GM10248 (cell line): ENCODE measurements around the gene LDAH.

Source experiments
- CTCF ChIA-PET: fragments of 300-600 bp; sonication (Branson Sonifier 250); formaldehyde crosslinking; extraction: SDS; loops from one replicate; lab custom pipeline; 2021; ENCODE audit warnings: antibody characterized with exemption; lab: Yijun Ruan, JAX
- POLR2A ChIA-PET: fragments of 350-650 bp; sonication (Branson Sonifier 250); formaldehyde crosslinking; extraction: SDS; loops from one replicate; lab custom pipeline; 2020; ENCODE audit warnings: antibody characterized with exemption; lab: Yijun Ruan, JAX
- DNase-seq: peaks from one replicate; pipeline ENCODE4 v3.0.0; 2012; ENCODE audit errors: extremely low spot score
- TF ChIP-seq, protein P1 (sequence below): IDR thresholded peaks from 2 replicates; pipeline ENCODE4 v1.5.1; 2012; ENCODE audit warnings: mild to moderate bottlenecking, low read depth; ENCODE audit errors: extremely low read depth, missing control alignments, control extremely low read depth

The LDAH gene

DNA sequence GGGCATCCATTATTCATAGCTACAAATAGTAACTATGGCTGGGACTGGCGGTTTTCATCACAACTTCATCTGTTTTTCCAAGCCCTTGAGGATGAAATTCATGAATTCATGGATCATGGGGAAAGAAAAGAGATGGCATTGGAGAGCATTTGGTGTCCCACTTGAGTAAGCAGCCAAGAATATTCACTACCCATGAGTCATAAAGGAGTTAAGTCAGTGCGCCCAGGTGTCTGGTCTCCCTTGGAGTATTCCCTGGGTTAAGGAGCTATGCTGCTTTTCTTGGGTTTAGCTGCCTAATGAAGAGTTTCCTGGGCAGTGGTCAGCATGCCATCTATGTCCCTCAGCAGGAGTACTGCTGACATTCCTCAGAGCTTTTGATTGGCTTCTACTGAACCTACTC, 21.3 kb upstream of the LDAH start:
- TF ChIP-seq, protein P1, sequence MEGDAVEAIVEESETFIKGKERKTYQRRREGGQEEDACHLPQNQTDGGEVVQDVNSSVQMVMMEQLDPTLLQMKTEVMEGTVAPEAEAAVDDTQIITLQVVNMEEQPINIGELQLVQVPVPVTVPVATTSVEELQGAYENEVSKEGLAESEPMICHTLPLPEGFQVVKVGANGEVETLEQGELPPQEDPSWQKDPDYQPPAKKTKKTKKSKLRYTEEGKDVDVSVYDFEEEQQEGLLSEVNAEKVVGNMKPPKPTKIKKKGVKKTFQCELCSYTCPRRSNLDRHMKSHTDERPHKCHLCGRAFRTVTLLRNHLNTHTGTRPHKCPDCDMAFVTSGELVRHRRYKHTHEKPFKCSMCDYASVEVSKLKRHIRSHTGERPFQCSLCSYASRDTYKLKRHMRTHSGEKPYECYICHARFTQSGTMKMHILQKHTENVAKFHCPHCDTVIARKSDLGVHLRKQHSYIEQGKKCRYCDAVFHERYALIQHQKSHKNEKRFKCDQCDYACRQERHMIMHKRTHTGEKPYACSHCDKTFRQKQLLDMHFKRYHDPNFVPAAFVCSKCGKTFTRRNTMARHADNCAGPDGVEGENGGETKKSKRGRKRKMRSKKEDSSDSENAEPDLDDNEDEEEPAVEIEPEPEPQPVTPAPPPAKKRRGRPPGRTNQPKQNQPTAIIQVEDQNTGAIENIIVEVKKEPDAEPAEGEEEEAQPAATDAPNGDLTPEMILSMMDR, result no peak
- POLR2A ChIA-PET, result no interaction called here
- DNase-seq, result no peak
- CTCF ChIA-PET, result interaction anchor here (1.3 kb wide), 1 partner anchor 12 kb away, joined by 4 read pairs; no protein-coding TSS in a partner anchor

DNA sequence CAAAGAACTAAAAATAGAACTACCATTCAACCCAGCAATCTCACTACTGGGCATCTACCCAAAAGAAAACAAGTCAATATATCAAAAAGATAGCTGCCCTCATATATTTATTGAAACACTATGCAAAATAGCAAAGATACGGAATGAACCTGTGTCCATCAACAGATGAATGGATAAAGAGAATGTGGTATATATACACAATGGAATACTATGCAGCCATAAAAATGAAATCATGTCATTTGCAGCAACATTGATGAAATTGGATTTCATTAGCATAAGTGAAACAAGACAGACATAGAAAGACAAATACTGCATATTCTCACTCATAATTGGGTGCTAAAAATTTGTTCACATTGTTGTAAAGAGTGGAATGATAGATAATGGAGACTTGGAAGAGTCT, 16.2 kb upstream of the LDAH start:
- ChIA-PET POLR2A (no interaction called here), CTCF (no interaction called here)
- DNase-seq, result no peak
- TF ChIP-seq, protein P1, result no peak

DNA sequence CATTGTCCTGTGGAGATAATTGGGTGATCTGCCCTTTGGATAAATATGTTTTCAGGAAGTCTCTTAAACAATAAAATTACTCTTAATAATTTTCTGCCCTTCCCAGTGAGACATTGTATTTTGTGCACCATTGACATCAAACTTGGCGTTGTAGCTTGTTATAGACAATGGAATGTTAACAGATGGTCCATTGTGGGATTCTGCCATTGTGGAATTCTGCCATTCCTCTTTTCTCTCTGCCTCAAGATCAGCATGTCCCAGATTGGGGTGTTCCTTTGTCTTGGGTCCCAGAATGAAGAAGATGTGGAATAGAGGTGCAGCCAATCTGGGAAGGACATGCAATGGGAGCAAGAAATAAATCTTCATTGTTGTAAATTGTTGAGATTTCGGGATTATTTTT, 15.1 kb upstream of the LDAH start:
- no peak for DNase-seq
- POLR2A ChIA-PET, result no interaction called here
- CTCF ChIA-PET, result no interaction called here
- TF ChIP-seq, protein P1, result no peak

DNA sequence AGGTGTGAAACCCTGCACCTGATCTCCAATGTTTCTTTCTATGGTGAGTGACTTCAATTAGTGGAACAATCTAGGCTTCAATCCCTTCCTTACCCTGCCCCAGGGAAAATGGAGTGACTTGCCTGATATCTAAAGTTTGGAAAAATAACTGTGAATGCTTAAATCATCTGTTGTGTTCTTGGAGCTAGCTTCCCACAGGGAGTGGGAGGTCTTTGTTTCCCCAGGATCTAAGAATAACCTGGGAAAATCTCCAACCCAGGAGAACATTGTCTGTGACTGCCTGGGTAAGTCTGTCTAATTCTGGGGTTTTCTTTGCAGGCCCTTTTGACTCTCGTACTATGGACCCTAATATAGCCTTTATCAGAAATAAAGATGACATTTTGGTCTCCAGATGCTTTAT, 13.6 kb upstream of the LDAH start:
- POLR2A ChIA-PET, result no interaction called here
- DNase-seq, result no peak
- CTCF ChIA-PET, result interaction anchor here (2.1 kb wide), 1 partner anchor 12 kb away, joined by 6 read pairs; no protein-coding TSS in a partner anchor
- TF ChIP-seq, protein P1, result no peak

DNA sequence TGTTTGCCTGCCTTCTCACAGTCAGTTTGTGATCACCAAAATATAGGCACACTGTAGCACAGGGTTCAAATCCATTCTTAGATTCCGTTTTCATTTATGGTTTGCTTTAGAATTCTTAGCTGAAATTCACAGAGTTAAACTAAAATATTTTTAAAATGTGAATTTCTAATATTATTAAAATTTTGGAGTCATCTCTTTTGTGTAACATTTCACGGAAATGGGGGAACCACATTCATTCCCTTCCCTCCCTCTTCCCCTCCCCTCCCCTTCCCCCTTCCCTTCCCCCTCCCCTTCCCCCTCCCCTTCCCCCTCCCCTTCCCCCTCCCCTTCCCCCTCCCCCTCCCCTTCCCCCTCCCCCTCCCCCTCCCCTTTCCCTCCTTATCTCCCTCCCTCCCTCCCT, 11.4 kb upstream of the LDAH start:
- CTCF ChIA-PET, result interaction anchor here (2.1 kb wide), 1 partner anchor 10 kb away, joined by 6 read pairs; no protein-coding TSS in a partner anchor
- POLR2A ChIA-PET, result no interaction called here
- TF ChIP-seq, protein P1, result no peak
- DNase-seq, result no peak

DNA sequence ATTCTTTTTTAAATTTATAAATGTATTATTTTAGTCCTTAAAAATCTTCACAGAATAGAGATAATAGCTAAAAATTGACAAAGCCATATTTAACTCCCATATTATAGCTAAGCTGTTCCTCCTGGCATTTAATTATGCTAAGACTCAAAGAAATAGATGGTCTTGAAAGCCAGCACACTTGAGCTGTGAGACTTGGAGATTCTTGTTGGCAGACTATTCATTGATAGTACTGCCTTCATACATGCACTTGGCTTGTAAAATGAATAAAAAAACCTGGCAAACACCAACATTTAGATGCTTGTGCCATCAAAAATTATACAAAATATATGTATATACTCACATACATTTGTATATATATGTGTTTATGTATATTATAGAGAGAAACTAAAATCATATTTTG, 9.7 kb upstream of the LDAH start:
- TF ChIP-seq, protein P1, result no peak
- DNase-seq, result no peak
- ChIA-PET POLR2A (no interaction called here), CTCF (no interaction called here)

DNA sequence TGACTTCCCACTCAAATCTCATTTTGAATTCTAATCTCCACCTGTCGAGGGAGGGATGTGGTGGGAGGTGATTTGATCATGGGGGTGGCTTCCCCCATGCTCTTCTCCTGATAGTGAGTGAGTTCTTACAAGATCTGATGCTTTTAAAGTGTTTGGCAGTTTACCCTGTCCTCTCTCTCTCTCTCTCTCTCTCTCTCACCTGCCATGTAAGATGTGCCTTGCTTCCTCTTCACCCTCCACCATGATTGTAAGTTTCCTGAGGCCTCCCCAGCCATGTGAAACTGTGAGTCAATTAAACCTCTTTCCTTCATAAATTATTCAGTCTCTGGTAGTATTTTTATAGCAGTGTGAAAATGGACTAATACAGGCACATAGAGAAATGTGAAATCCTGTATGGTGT, 7.0 kb upstream of the LDAH start:
- CTCF ChIA-PET, result interaction anchor here (0.7 to 1.5 kb wide), 2 partner anchors 133 to 144 kb away, joined by 3 read pairs; no protein-coding TSS in a partner anchor
- TF ChIP-seq, protein P1, result no peak
- DNase-seq, result no peak
- POLR2A ChIA-PET, result no interaction called here
